ENCODE data around the gene C3orf52.

C3orf52 gene

GRCh38 chr3:112086875-112087524 lies 811 bp downstream of the C3orf52 start:
- no peak for DNase-seq

- DNase-seq: no peak
Observed at GRCh38 chr3:112087746-112088145, 1.6 kb downstream of the C3orf52 start.

- DNase-seq: no peak
Observed at GRCh38 chr3:112088944-112089343, 2.8 kb downstream of the C3orf52 start.

GRCh38 chr3:112089956-112090886 lies 4.0 kb downstream of the C3orf52 start:
- DNase-seq: no peak

- DNase-seq: no peak
Observed at GRCh38 chr3:112090887-112091586, 4.8 kb downstream of the C3orf52 start.

GRCh38 chr3:112092496-112093179 lies 6.4 kb downstream of the C3orf52 start:
- DNase-seq: no peak

GRCh38 chr3:112093180-112093522 lies 7.0 kb downstream of the C3orf52 start:
- no peak for DNase-seq

GRCh38 chr3:112095731-112096130 lies 9.5 kb downstream of the C3orf52 start:
- no peak for DNase-seq

GRCh38 chr3:112096176-112096575 lies 10.0 kb downstream of the C3orf52 start:
- no peak for DNase-seq

- peak; percentile 35 for DNase-seq
Observed at GRCh38 chr3:112097378-112097777, 11.2 kb downstream of the C3orf52 start.

GRCh38 chr3:112101916-112102315 lies 15.7 kb downstream of the C3orf52 start:
- no peak for DNase-seq

GRCh38 chr3:112104774-112105173 lies 18.6 kb downstream of the C3orf52 start:
- no peak for DNase-seq

- DNase-seq: no peak
Observed at GRCh38 chr3:112109322-112109721, 23.1 kb downstream of the C3orf52 start.

- DNase-seq: peak; percentile 60
Observed at GRCh38 chr3:112111785-112112402, 25.7 kb downstream of the C3orf52 start.

- no peak for DNase-seq
Observed at GRCh38 chr3:112114576-112115160, 28.5 kb downstream of the C3orf52 start.

- DNase-seq: peak; percentile 33
Observed at GRCh38 chr3:112115161-112115739, 29.1 kb downstream of the C3orf52 start.

- DNase-seq: no peak
Observed at GRCh38 chr3:112115806-112116383, 29.7 kb downstream of the C3orf52 start.

GRCh38 chr3:112116748-112117186 lies 30.6 kb downstream of the C3orf52 start:
- DNase-seq: no peak

- no peak for DNase-seq
Observed at GRCh38 chr3:112117415-112117814, 31.2 kb downstream of the C3orf52 start.

- DNase-seq: no peak
Observed at GRCh38 chr3:112117841-112118571, 31.8 kb downstream of the C3orf52 start.

Measured in stimulated activated CD4-positive, alpha-beta T cell treated with anti-CD3 and anti-CD28 coated beads, Interleukin-1b, Interleukin-23, amount 100 ng/mL, for 48 hours (primary cell).